Measurements from ENCODE around the gene SLC29A4. TPM values are rescaled to one million over a fixed set of nuclear protein-coding genes. Genes with fewer than 3 reads are reported as not detected.

Gene SLC29A4
- total RNA-seq (2014; rRNA removed) (6.7 and 8.9 TPM in 2 replicates), Bru-seq, nascent RNA (percentile 23 among the genes with signal in this experiment), BruChase-seq, experiment 1, labeled RNA remaining after a 6-hour chase (percentile 28 among the genes with signal in this experiment), BruChase-seq, experiment 2, labeled RNA remaining after a 2-hour chase (percentile 23 among the genes with signal in this experiment)
- long read RNA-seq, partial matches to known transcripts: 3 of 4 reads
- long read RNA-seq, other reads (novel, unspliced or antisense): 1 of 4 reads

DNA sequence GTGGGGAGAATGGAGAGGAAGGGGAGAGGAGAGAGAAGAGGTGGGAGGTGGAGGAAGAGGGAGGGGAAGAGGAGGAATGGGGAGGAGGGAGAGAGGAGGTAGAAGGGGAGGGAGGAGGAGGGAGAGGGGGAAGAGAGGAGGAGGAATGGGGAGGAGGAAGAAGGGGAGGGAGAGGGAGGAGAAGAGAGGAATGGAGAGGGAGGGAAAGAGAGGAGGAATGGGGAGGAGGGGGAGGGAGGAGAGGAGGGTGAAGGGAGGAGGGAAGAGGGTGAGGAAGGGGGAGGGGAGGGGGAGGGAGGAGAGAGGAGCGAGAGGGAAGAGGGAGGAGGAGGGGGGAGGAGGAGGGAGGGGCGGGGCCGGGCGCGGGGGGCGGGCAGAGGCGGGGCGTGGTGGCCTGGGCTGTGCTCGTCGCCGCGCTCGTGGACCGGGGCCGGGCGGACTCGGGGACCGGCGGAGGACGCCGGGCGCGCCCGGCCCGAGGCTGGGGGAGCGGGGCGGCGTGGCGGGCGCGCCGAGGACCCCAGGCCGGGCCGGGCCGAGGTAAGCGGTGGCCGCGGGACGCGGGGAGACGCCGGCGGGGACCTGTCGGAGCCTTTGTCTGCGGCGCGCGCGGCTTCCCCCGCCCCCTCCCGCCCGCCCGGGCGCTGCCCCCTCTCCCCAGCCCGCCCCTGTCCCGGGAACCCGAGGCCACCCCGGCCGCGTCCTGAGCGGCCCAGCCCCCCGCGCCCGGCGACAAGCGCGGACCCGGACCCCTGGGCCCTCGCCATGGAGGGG lies at the start of gene SLC29A4:
SLC29A4 (plus strand) TSS at position 401 of the 774 bp plus-strand sequence. CDS start 4,874 bp downstream, outside the sequence.
- no peaks in the 10 kb centered on the region for H3K79me2 ChIP-seq (ENCODE audit: low read length)
- intact Hi-C loops (cut with micrococcal nuclease): no loop called here
- no peak within 1 kb of the TSS for H2AFZ ChIP-seq (ENCODE audit: low read length)
- no peaks in the 10 kb centered on the region for H3K27me3 ChIP-seq (ENCODE audit: low read length)
- H4K20me1 ChIP-seq (ENCODE audit: low read length): no peaks in the 10 kb centered on the region
- ChIA-PET POLR2A (ENCODE audit: unreplicated experiment) (no interaction called here), CTCF (no interaction called here)
- BruUV-seq (replicated peaks): no TSS peak
- DNase-seq (peak; percentile 19), ATAC-seq (peak; percentile 60)
- no peaks in the 10 kb centered on the region for H3F3A ChIP-seq (ENCODE audit: low read length, unreplicated experiment)
- no peak within 1 kb of the TSS for H3K9ac ChIP-seq (ENCODE audit: low read length)
- H3K4me2 ChIP-seq (ENCODE audit: low read length): peak within 1 kb of the TSS; percentile 85
- H3K9me3 ChIP-seq (ENCODE audit: low read length): no peaks in the 10 kb centered on the region
- H3K4me3 ChIP-seq (ENCODE audit: low read length): peak within 1 kb of the TSS; percentile 57
- TF ChIP-seq, protein P1, sequence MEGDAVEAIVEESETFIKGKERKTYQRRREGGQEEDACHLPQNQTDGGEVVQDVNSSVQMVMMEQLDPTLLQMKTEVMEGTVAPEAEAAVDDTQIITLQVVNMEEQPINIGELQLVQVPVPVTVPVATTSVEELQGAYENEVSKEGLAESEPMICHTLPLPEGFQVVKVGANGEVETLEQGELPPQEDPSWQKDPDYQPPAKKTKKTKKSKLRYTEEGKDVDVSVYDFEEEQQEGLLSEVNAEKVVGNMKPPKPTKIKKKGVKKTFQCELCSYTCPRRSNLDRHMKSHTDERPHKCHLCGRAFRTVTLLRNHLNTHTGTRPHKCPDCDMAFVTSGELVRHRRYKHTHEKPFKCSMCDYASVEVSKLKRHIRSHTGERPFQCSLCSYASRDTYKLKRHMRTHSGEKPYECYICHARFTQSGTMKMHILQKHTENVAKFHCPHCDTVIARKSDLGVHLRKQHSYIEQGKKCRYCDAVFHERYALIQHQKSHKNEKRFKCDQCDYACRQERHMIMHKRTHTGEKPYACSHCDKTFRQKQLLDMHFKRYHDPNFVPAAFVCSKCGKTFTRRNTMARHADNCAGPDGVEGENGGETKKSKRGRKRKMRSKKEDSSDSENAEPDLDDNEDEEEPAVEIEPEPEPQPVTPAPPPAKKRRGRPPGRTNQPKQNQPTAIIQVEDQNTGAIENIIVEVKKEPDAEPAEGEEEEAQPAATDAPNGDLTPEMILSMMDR (conservative IDR thresholded peaks at IDR 0.05; ENCODE audit: low read depth, low read length): no peak
- TF ChIP-seq EZH2phosphoT487 (IDR thresholded peaks at IDR 0.05; ENCODE audit: borderline replicate concordance, low read length) (no peak), EZH2 (IDR thresholded peaks at IDR 0.05; ENCODE audit: low read length, unreplicated experiment) (no peak)
- H3K9me2 ChIP-seq (replicated peaks; ENCODE audit: low read length): no peaks in the 10 kb centered on the region
- H3K4me1 ChIP-seq (ENCODE audit: insufficient read depth, low read length): no peaks in the 10 kb centered on the region
- no peak within 1 kb of the TSS for H3K27ac ChIP-seq (ENCODE audit: low read length)
- no peaks in the 10 kb centered on the region for H3K36me3 ChIP-seq (ENCODE audit: low read depth, low read length)

DNA sequence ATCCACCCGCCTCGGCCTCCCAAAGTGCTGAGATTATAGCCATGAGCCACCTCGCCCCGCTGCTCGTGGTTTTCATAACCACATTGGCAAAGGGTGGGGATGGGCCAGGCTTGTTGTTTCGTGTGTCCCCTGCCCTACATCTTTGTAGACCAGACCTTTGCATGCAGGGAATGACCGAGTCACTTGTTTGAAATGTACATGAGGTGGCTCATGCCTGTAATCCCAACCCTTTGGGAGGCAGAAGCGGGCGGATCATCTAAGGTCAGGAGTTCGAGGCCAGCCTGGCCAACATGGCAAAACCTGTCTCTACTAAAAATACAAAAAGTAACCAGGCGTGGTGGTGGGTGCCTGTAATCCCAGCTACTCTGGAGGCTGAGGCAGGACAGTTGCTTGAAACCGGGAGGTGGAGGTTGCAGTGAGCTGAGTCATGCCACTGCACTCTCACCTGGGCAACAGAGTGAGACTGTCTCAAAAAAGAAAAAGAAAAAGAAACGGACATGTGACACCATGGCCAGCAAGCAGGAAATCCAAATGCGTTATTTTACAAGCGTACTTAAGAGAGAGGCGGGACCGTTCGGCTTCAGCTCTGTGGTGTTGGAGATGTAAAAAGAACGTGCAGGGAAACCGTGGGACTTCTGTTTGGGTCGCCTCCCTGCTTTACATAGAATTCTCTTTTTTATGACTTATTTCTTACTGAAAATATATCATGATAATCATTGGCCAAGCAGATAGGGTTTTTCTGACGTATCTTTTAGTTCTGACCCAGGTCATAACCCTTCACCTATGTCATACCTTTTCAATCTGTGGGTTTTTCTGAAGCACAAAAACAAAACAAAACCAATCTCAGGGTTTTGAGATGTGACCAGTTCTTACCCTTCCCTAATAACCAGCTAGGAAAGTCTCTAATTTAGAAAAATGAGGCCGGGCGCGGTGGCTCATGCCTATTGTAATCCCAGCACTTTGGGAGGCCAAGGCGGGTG lies 47.6 kb upstream of the SLC29A4 start:
- no peaks in the 10 kb centered on the region for H3F3A ChIP-seq (ENCODE audit: low read length, unreplicated experiment)
- H3K9me3 ChIP-seq (ENCODE audit: low read length): no peaks in the 10 kb centered on the region
- no peak overlapping the region for H3K4me2 ChIP-seq (ENCODE audit: low read length)
- peaks cover 9% of the 10 kb centered on the region for H3K4me1 ChIP-seq (ENCODE audit: insufficient read depth, low read length)
- no peak overlapping the region for H3K4me3 ChIP-seq (ENCODE audit: low read length)
- H4K20me1 ChIP-seq (ENCODE audit: low read length): no peaks in the 10 kb centered on the region
- BruUV-seq (replicated peaks): no TSS peak
- ATAC-seq (peak; percentile 64), DNase-seq (peak; percentile 65)
- no peaks in the 10 kb centered on the region; the same call in 1 of the 2 replicates for H3K36me3 ChIP-seq (ENCODE audit: low read depth, low read length)
- no peaks in the 10 kb centered on the region for H3K79me2 ChIP-seq (ENCODE audit: low read length)
- H3K9me2 ChIP-seq (replicated peaks; ENCODE audit: low read length): no peaks in the 10 kb centered on the region
- ChIA-PET POLR2A (ENCODE audit: unreplicated experiment) (no interaction called here), CTCF (interaction anchor here (0.6 kb wide), 1 partner anchor 261 kb away, joined by 5 read pairs; no protein-coding TSS in a partner anchor)
- TF ChIP-seq EZH2phosphoT487 (IDR thresholded peaks at IDR 0.05; ENCODE audit: borderline replicate concordance, low read length): no peak
- TF ChIP-seq EZH2 (IDR thresholded peaks at IDR 0.05; ENCODE audit: low read length, unreplicated experiment): no peak
- TF ChIP-seq, protein P1 (conservative IDR thresholded peaks at IDR 0.05; ENCODE audit: low read depth, low read length): no peak
- intact Hi-C loops (cut with micrococcal nuclease): no loop called here
- no peak overlapping the region for H3K9ac ChIP-seq (ENCODE audit: low read length)
- H3K27me3 ChIP-seq (ENCODE audit: low read length): no peaks in the 10 kb centered on the region
- H2AFZ ChIP-seq (ENCODE audit: low read length): peak overlapping the region; percentile 32; the same call in 1 of the 2 replicates
- peak overlapping the region; percentile 60 for H3K27ac ChIP-seq (ENCODE audit: low read length)

Measured in PC-3 (cell line).